Stimulated activated CD4-positive, alpha-beta T cell treated with anti-CD3 and anti-CD28 coated beads, Interleukin-4, amount 100 ng/mL, for 24 hours (primary cell): Measurements from ENCODE around the gene P2RX1.
"Not testable (repeated sequence)": the region's sequence is repeated elsewhere in the genome, so short reads cannot be mapped to it uniquely, and the experiment has no call there.

Experiments
- DNase-seq: peaks from one replicate; pipeline ENCODE4 v3.0.0-alpha.2; 2020

The P2RX1 gene

GRCh38 chr17:3885271-3885670 lies 31.0 kb downstream of the P2RX1 start:
- DNase-seq = no peak

GRCh38 chr17:3884188-3884587 lies 32.1 kb downstream of the P2RX1 start:
- no peak for DNase-seq

GRCh38 chr17:3882276-3882675 lies 34.0 kb downstream of the P2RX1 start:
- no peak for DNase-seq

GRCh38 chr17:3880983-3881382 lies 35.3 kb downstream of the P2RX1 start:
- DNase-seq = no peak

- DNase-seq = no peak
Observed at GRCh38 chr17:3879591-3880417, 36.5 kb downstream of the P2RX1 start.

GRCh38 chr17:3879186-3879585 lies 37.1 kb downstream of the P2RX1 start:
- no peak for DNase-seq

- DNase-seq = no peak
Observed at GRCh38 chr17:3877220-3877619, 39.0 kb downstream of the P2RX1 start.

- DNase-seq = no peak
Observed at GRCh38 chr17:3875317-3875716, 40.9 kb downstream of the P2RX1 start.

GRCh38 chr17:3873862-3874261 lies 42.4 kb downstream of the P2RX1 start:
- no peak for DNase-seq

- DNase-seq = no peak
Observed at GRCh38 chr17:3870871-3871306, 45.4 kb downstream of the P2RX1 start.

GRCh38 chr17:3867606-3868005 lies 48.7 kb downstream of the P2RX1 start:
- no peak for DNase-seq

- DNase-seq = no peak
Observed at GRCh38 chr17:3867106-3867505, 49.2 kb downstream of the P2RX1 start.

- no peak for DNase-seq
Observed at GRCh38 chr17:3866276-3866675, 50.0 kb downstream of the P2RX1 start.

- no peak for DNase-seq
Observed at GRCh38 chr17:3865176-3865575, 51.1 kb downstream of the P2RX1 start.

GRCh38 chr17:3864534-3864933 lies 51.7 kb downstream of the P2RX1 start:
- DNase-seq = no peak

GRCh38 chr17:3861761-3862681 lies 54.2 kb downstream of the P2RX1 start:
- DNase-seq = no peak

- no peak for DNase-seq
Observed at GRCh38 chr17:3860939-3861700, 55.1 kb downstream of the P2RX1 start.

GRCh38 chr17:3859940-3860339 lies 56.3 kb downstream of the P2RX1 start:
- no peak for DNase-seq

- DNase-seq = no peak
Observed at GRCh38 chr17:3857261-3858105, 58.8 kb downstream of the P2RX1 start.

GRCh38 chr17:3854204-3854603 lies 62.1 kb downstream of the P2RX1 start:
- not testable (repeated sequence) for DNase-seq

- no peak for DNase-seq
Observed at GRCh38 chr17:3852561-3852960, 63.7 kb downstream of the P2RX1 start.

- no peak for DNase-seq
Observed at GRCh38 chr17:3851461-3852100, 64.7 kb downstream of the P2RX1 start.
